GM19452 (cell line): Measurements from ENCODE around the gene XPA.

Experiments used
- ATAC-seq: cut with Tn5 transposase; IDR thresholded peaks from one replicate; pipeline ENCODE4 v1.9.1; 2021; ENCODE audit not compliant: unreplicated experiment

The XPA gene

GRCh38 chr9:97659771-97660170 lies 37.4 kb downstream of the XPA start:
- no peak for ATAC-seq

GRCh38 chr9:97658707-97659106 lies 38.4 kb downstream of the XPA start:
- ATAC-seq, result no peak

- ATAC-seq, result no peak
Observed at GRCh38 chr9:97651646-97652045, 45.5 kb downstream of the XPA start.

GRCh38 chr9:97647996-97648395 lies 49.1 kb downstream of the XPA start:
- ATAC-seq, result no peak

- ATAC-seq, result no peak
Observed at GRCh38 chr9:97645720-97646119, 51.4 kb downstream of the XPA start.

GRCh38 chr9:97640325-97640724 lies 56.8 kb downstream of the XPA start:
- ATAC-seq, result no peak

GRCh38 chr9:97638666-97639065 lies 58.5 kb downstream of the XPA start:
- ATAC-seq, result no peak

GRCh38 chr9:97636903-97637302 lies 60.2 kb downstream of the XPA start:
- ATAC-seq, result no peak

GRCh38 chr9:97635026-97635425 lies 62.1 kb downstream of the XPA start:
- no peak for ATAC-seq

- no peak for ATAC-seq
Observed at GRCh38 chr9:97633859-97634490, 63.2 kb downstream of the XPA start.

GRCh38 chr9:97632985-97633858 lies 63.9 kb downstream of the XPA start, which contains the start of the genes NCBP1 and TSTD2:
Gene NCBP1 (plus strand): TSS chr9:97633821. CDS start chr9:97633882, 61 bp downstream.
Gene TSTD2 (minus strand): TSS chr9:97633368. CDS start chr9:97627562, 5,806 bp downstream.
- ATAC-seq, result peak; percentile 89

GRCh38 chr9:97632248-97632984 lies 64.7 kb downstream of the XPA start:
- peak; percentile 7 for ATAC-seq

- ATAC-seq, result no peak
Observed at GRCh38 chr9:97630591-97630990, 66.5 kb downstream of the XPA start.

GRCh38 chr9:97629156-97629555 lies 68.0 kb downstream of the XPA start:
- ATAC-seq, result no peak

GRCh38 chr9:97628668-97629067 lies 68.5 kb downstream of the XPA start:
- ATAC-seq, result no peak

- no peak for ATAC-seq
Observed at GRCh38 chr9:97627624-97628023, 69.5 kb downstream of the XPA start.

GRCh38 chr9:97625620-97626019 lies 71.5 kb downstream of the XPA start:
- ATAC-seq, result no peak
